Measurements from ENCODE around the gene BLM.

The BLM gene

DNA sequence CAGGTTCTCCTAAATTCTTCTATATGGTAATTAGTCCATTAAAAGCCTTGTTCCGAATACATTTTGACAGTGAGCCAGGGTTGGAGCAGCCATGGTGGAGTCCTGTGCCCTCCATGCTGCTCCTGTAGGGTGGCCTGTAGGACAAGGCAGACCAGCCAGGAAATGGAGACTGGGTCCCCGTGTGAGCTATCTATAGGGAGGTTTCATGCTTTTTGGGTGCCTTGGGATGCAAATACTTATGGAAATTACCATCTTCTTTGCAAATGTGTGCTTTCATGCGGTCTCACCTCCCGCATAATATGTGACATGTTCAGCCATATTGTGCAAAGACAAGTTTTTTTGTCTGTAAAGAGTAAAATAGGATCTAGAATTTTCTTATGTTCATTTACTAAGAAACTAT lies 93.2 kb downstream of the BLM start:
- TF ChIP-seq CTCF (conservative IDR thresholded peaks at IDR 0.05; ENCODE audit: low read depth, low read length): no peak
- H3K4me3 ChIP-seq (ENCODE audit: low read depth, low read length): no peak overlapping the region
- no peak for DNase-seq (ENCODE audit: low read depth)

- peak; percentile 30 for DNase-seq (ENCODE audit: low read depth)
- no peak for TF ChIP-seq CTCF (conservative IDR thresholded peaks at IDR 0.05; ENCODE audit: low read depth, low read length)
- no peak overlapping the region for H3K4me3 ChIP-seq (ENCODE audit: low read depth, low read length)
Measured at GRCh38 chr15:90812171-90812957, 95.2 kb downstream of the BLM start.

DNA sequence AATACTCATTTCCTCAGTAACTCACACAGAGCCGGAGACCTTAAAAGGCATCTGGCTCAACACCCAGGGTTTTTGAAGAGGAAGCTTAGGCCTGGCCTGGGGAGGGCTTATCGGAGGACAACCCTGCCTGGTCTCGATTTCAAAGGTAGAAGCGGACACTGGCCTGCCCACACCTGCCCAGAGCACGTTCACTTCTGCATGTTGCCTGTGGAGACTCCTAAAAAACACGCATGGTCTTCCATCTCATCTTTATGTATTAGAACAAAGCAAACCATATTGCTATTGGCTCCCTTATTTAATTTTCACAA lies 95.8 kb downstream of the BLM start:
- no peak overlapping the region for H3K4me3 ChIP-seq (ENCODE audit: low read depth, low read length)
- no peak for DNase-seq (ENCODE audit: low read depth)
- no peak for TF ChIP-seq CTCF (conservative IDR thresholded peaks at IDR 0.05; ENCODE audit: low read depth, low read length)

DNA sequence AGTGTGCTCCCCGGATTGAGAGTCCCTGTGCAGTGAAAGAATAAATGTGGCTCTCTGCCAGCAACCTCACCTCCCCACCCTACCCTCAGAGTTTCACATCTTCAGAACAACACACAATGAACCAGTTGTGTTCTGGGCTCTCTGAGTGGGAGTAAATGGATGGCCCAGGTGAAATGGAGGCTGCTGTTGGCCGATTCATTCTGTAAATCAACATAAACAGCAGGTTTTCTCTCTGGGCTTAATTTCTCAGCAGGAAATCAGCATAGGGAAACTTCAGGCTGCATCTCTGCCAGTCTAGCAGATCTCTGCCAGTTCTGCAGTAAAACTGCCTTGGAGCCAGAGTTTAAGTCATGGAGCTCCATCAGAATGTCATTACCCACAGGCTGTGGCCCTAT lies 96.6 kb downstream of the BLM start:
- TF ChIP-seq CTCF (conservative IDR thresholded peaks at IDR 0.05; ENCODE audit: low read depth, low read length): no peak
- no peak for DNase-seq (ENCODE audit: low read depth)
- no peak overlapping the region for H3K4me3 ChIP-seq (ENCODE audit: low read depth, low read length)

GRCh38 chr15:90814191-90814821 lies 97.2 kb downstream of the BLM start:
- TF ChIP-seq CTCF (conservative IDR thresholded peaks at IDR 0.05; ENCODE audit: low read depth, low read length): no peak
- peak; percentile 24 for DNase-seq (ENCODE audit: low read depth)
- no peak overlapping the region for H3K4me3 ChIP-seq (ENCODE audit: low read depth, low read length)

DNA sequence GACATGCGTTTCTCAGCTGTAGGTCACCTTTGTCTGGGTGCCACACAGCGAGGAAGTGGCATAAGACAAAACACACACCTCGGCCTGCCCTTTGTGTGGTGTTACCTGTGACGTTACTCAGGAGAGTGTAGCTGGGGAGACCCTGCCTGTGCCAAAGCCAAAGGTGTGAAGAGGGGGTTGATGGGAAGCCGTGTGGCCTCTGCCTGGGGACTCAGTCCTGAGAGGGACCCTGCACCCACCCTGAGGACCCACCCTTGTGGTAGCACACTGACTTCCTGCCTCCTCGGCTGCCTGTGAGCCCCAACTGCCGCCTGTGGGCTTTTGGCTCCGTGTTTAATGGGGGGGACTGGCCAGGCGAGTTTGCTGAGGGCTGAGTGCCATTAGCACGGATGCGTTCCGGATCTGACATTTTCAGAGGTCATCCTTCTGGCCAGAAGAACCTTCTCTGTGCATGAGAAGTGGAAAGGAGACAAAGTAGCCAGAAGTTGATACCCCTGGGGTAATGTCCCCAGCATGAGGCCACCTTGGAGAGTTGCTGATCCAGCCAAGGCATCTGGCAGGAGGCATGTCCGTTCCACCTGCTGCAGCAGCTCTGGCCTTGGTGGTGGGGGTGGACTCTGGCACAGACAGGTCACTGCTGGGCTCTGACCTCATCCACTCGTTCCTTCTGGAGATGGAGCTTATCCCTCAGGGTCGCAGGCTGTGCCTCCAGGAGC lies 99.4 kb downstream of the BLM start:
- no peak for DNase-seq (ENCODE audit: low read depth)
- no peak for TF ChIP-seq CTCF (conservative IDR thresholded peaks at IDR 0.05; ENCODE audit: low read depth, low read length)
- no peak overlapping the region for H3K4me3 ChIP-seq (ENCODE audit: low read depth, low read length)

All from choroid plexus epithelial cell (primary cell).